ENCODE measurements around the gene CUX1.

DNA sequence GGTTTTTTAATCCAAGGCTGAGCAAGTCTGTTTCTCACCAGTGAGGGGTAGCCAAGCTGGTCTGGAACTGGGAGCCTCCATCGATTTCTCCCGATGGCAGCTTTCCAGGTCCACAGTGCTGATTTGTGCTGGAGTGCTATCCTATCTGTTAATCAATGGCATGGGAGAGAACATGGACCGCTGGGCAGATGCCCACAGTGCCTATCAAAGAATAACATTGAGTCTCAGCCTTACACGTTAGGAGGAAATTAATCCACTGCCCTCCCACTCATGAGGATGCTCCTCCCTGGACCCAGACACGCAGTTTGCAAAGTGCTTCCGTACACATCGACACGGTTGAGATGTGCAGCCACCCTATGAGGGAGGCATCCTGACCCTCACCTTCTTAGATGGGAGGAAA, 36.0 kb upstream of the CUX1 start:
- no peak for TF ChIP-seq POLR2A (IDR thresholded peaks at IDR 0.05)
- TF ChIP-seq, protein P1, sequence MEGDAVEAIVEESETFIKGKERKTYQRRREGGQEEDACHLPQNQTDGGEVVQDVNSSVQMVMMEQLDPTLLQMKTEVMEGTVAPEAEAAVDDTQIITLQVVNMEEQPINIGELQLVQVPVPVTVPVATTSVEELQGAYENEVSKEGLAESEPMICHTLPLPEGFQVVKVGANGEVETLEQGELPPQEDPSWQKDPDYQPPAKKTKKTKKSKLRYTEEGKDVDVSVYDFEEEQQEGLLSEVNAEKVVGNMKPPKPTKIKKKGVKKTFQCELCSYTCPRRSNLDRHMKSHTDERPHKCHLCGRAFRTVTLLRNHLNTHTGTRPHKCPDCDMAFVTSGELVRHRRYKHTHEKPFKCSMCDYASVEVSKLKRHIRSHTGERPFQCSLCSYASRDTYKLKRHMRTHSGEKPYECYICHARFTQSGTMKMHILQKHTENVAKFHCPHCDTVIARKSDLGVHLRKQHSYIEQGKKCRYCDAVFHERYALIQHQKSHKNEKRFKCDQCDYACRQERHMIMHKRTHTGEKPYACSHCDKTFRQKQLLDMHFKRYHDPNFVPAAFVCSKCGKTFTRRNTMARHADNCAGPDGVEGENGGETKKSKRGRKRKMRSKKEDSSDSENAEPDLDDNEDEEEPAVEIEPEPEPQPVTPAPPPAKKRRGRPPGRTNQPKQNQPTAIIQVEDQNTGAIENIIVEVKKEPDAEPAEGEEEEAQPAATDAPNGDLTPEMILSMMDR (IDR thresholded peaks at IDR 0.05), result no peak

Data from esophagus squamous epithelium (tissue), 4 donors.